AG10803 (cell line): Measurements from ENCODE around the gene C8G.

Source experiments
- DNase-seq: peaks from one replicate; pipeline ENCODE4 v3.0.0; 2010; ENCODE audit warnings: low read depth
- H3K4me3 ChIP-seq: 2 replicates; pipeline ENCODE4 v1.5.1; 2011; ENCODE audit warnings: mild to moderate bottlenecking, low read length, control low read depth
- CTCF ChIP-seq: conservative IDR thresholded peaks from 2 replicates; pipeline ENCODE4 v1.5.1; 2011; ENCODE audit warnings: mild to moderate bottlenecking, low read length, control low read depth, inconsistent platforms

Gene C8G

GRCh38 chr9:136920734-136921231 lies 24.3 kb upstream of the C8G start:
- no peak overlapping the region for H3K4me3 ChIP-seq
- no peak for DNase-seq
- TF ChIP-seq CTCF: no peak

- H3K4me3 ChIP-seq: no peak overlapping the region
- TF ChIP-seq CTCF: no peak
- DNase-seq: no peak
These were observed 23.7 kb upstream of the C8G start for GRCh38 chr9:136921307-136921706.

- no peak overlapping the region for H3K4me3 ChIP-seq
- DNase-seq: no peak
- TF ChIP-seq CTCF: no peak
These were observed 23.3 kb upstream of the C8G start for GRCh38 chr9:136921718-136922117.

GRCh38 chr9:136922540-136922939 lies 22.5 kb upstream of the C8G start:
- DNase-seq: no peak
- TF ChIP-seq CTCF: no peak
- H3K4me3 ChIP-seq: no peak overlapping the region

- TF ChIP-seq CTCF: no peak
- no peak for DNase-seq
- no peak overlapping the region for H3K4me3 ChIP-seq
These were observed 21.2 kb upstream of the C8G start for GRCh38 chr9:136923881-136924280.

- H3K4me3 ChIP-seq: no peak overlapping the region
- DNase-seq: no peak
- TF ChIP-seq CTCF: no peak
These were observed 19.5 kb upstream of the C8G start for GRCh38 chr9:136925414-136926153.

GRCh38 chr9:136926154-136926704 lies 18.8 kb upstream of the C8G start:
- peak; percentile 4; the same call in 1 of the 2 replicates for TF ChIP-seq CTCF
- DNase-seq: no peak
- no peak overlapping the region for H3K4me3 ChIP-seq
